ENCODE results near the gene NCOA3.

- TF ChIP-seq POLR2A (IDR thresholded peaks at IDR 0.05) (no peak), CTCF (IDR thresholded peaks at IDR 0.05) (no peak)
These were observed 44.7 kb downstream of the NCOA3 start for GRCh38 chr20:47546184-47547033.

All from adrenal gland (tissue), 5 donors.